H9 (cell line): ENCODE data around the gene IQSEC1. TPM values are rescaled to one million over a fixed set of nuclear protein-coding genes. Genes with fewer than 3 reads are reported as not detected.

Experiments used
- DNase-seq: peaks from one replicate; pipeline ENCODE4 v3.0.0-alpha.2; 2017
- H2AFZ ChIP-seq: one replicate; pipeline ENCODE4 v1.6.1; 2013; ENCODE audit warnings: mild to moderate bottlenecking, low read length, control low read depth, moderate library complexity
- H2AK5ac ChIP-seq: 2 replicates; pipeline ENCODE4 v1.6.1; 2013; ENCODE audit warnings: low read length, control low read depth, mixed read lengths; ENCODE audit not compliant: insufficient read length
- H2BK120ac ChIP-seq: one replicate; pipeline ENCODE4 v1.6.1; 2013; ENCODE audit warnings: low read depth, mild to moderate bottlenecking, low read length, control low read depth, inconsistent platforms; ENCODE audit not compliant: poor library complexity, severe bottlenecking
- H2BK12ac ChIP-seq: 2 replicates; pipeline ENCODE4 v1.6.1; 2013; ENCODE audit warnings: low read length, control low read depth, mixed read lengths, low read depth; ENCODE audit not compliant: insufficient read length
- H2BK15ac ChIP-seq: 2 replicates; pipeline ENCODE4 v1.6.1; 2013; ENCODE audit warnings: low read depth, low read length, control low read depth
- H2BK20ac ChIP-seq: one replicate; pipeline ENCODE4 v1.6.1; 2013; ENCODE audit warnings: low read depth, mild to moderate bottlenecking, low read length, control low read depth, inconsistent platforms; ENCODE audit not compliant: poor library complexity, severe bottlenecking
- H2BK5ac ChIP-seq: 2 replicates; pipeline ENCODE4 v1.6.1; 2013; ENCODE audit warnings: low read length, control low read depth, mixed read lengths; ENCODE audit not compliant: insufficient read length
- H3K14ac ChIP-seq: 2 replicates; pipeline ENCODE4 v1.6.1; 2013; ENCODE audit warnings: low read length, control low read depth; ENCODE audit not compliant: insufficient read depth
- H3K18ac ChIP-seq: 2 replicates; pipeline ENCODE4 v1.6.1; 2013; ENCODE audit warnings: low read depth, mild to moderate bottlenecking, mixed read lengths, low read length, control low read depth; ENCODE audit not compliant: insufficient read length
- H3K23ac ChIP-seq: 2 replicates; pipeline ENCODE4 v1.6.1; 2013; ENCODE audit warnings: low read length, control low read depth, mixed read lengths, low read depth; ENCODE audit not compliant: insufficient read length
- H3K23me2 ChIP-seq: 2 replicates; pipeline ENCODE4 v1.6.1; 2013; ENCODE audit warnings: low read depth, mild to moderate bottlenecking, mixed read lengths, low read length, control low read depth; ENCODE audit not compliant: insufficient read length, poor library complexity, severe bottlenecking
- H3K27ac ChIP-seq: 2 replicates; pipeline ENCODE4 v1.5.1; 2013; ENCODE audit warnings: low read length, control low read depth, mixed read lengths, low read depth; ENCODE audit not compliant: insufficient read length
- H3K27me3 ChIP-seq: 2 replicates; pipeline ENCODE4 v1.6.1; 2013; ENCODE audit warnings: low read length, control low read depth, inconsistent platforms; ENCODE audit not compliant: insufficient read depth
- H3K4ac ChIP-seq: 2 replicates; pipeline ENCODE4 v1.6.1; 2013; ENCODE audit warnings: low read depth, mild to moderate bottlenecking, control low read depth, inconsistent platforms, low read length, moderate library complexity
- H3K4me1 ChIP-seq: 2 replicates; pipeline ENCODE4 v1.6.1; 2013; ENCODE audit warnings: low read length, control low read depth, inconsistent platforms; ENCODE audit not compliant: insufficient read depth
- H3K4me2 ChIP-seq: 2 replicates; pipeline ENCODE4 v1.6.1; 2013; ENCODE audit warnings: low read length, control low read depth, mixed read lengths; ENCODE audit not compliant: insufficient read length, insufficient read depth
- H3K56ac ChIP-seq: 2 replicates; pipeline ENCODE4 v1.6.1; 2013; ENCODE audit warnings: low read depth, mild to moderate bottlenecking, mixed read lengths, low read length, control low read depth; ENCODE audit not compliant: insufficient read length
- H3K79me1 ChIP-seq: 2 replicates; pipeline ENCODE4 v1.6.1; 2013; ENCODE audit warnings: low read depth, mild to moderate bottlenecking, moderate library complexity, low read length, control low read depth, inconsistent platforms; ENCODE audit not compliant: insufficient read depth, poor library complexity, severe bottlenecking
- H3K79me2 ChIP-seq: 2 replicates; pipeline ENCODE4 v1.6.1; 2013; ENCODE audit warnings: low read length, control low read depth, inconsistent platforms; ENCODE audit not compliant: insufficient read depth
- H3K9ac ChIP-seq: 2 replicates; pipeline ENCODE4 v1.6.1; 2013; ENCODE audit warnings: low read length, control low read depth, mixed read lengths; ENCODE audit not compliant: insufficient read length; ENCODE audit errors: extremely low read depth
- H3K9me3 ChIP-seq: one replicate; pipeline ENCODE4 v1.6.1; 2013; ENCODE audit warnings: low read depth, low read length, inconsistent platforms; ENCODE audit not compliant: control insufficient read depth
- H3T11ph ChIP-seq: one replicate; pipeline ENCODE4 v1.6.1; 2013; ENCODE audit warnings: mild to moderate bottlenecking, low read length, control low read depth, inconsistent platforms
- H4K20me1 ChIP-seq: one replicate; pipeline ENCODE4 v1.6.1; 2013; ENCODE audit not compliant: control insufficient read depth, insufficient read length, insufficient read depth
- H4K5ac ChIP-seq: 2 replicates; pipeline ENCODE4 v1.6.1; 2013; ENCODE audit warnings: low read depth, mild to moderate bottlenecking, mixed read lengths, low read length, control low read depth; ENCODE audit not compliant: insufficient read length
- H4K8ac ChIP-seq: replicated peaks from 2 replicates; pipeline ENCODE4 v1.6.1; 2013; ENCODE audit warnings: low read length, control low read depth, mixed read lengths, low read depth; ENCODE audit not compliant: insufficient read length
- H4K91ac ChIP-seq: 2 replicates; pipeline ENCODE4 v1.6.1; 2013; ENCODE audit warnings: low read depth, mild to moderate bottlenecking, moderate library complexity, mixed read lengths, low read length, control low read depth; ENCODE audit not compliant: insufficient read length
- H3K27ac Mint-ChIP-seq, 3 experiments: 2 replicates in 2 of 3; 3 replicates in 1 of 3; pipeline ENCODE4 v1.8.0; 2020 to 2021; ENCODE audit warnings: mixed read lengths in 3 of 3, mild to moderate bottlenecking in 1 of 3, moderate library complexity in 1 of 3
- H3K27me3 Mint-ChIP-seq: 2 replicates; pipeline ENCODE4 v1.8.0; 2021; ENCODE audit warnings: low read depth, mild to moderate bottlenecking, moderate library complexity, mixed read lengths
- H3K36me3 Mint-ChIP-seq, 3 experiments: 2 replicates in 2 of 3; 3 replicates in 1 of 3; pipeline ENCODE4 v1.8.0; 2020 to 2021; ENCODE audit warnings: low read depth in 3 of 3, mixed read lengths in 3 of 3; ENCODE audit not compliant: insufficient read depth in 1 of 3
- H3K4me1 Mint-ChIP-seq, 2 experiments: 2 replicates each; pipeline ENCODE4 v1.8.0; 2020; ENCODE audit warnings: mixed read lengths in 2 of 2
- H3K4me3 Mint-ChIP-seq, 2 experiments: 2 replicates in 1 of 2; 3 replicates in 1 of 2; pipeline ENCODE4 v1.8.0; 2020 to 2021; ENCODE audit warnings: mild to moderate bottlenecking in 2 of 2, mixed read lengths in 2 of 2, moderate library complexity in 1 of 2
- H3K9me3 Mint-ChIP-seq, 2 experiments: 2 replicates in 1 of 2; 3 replicates in 1 of 2; pipeline ENCODE4 v1.8.0; 2020; ENCODE audit warnings: mild to moderate bottlenecking in 2 of 2, mixed read lengths in 2 of 2, moderate library complexity in 1 of 2
- WGBS: extraction: QIAGEN DNeasy Blood & Tissue Kit; methylation state at CpG from one replicate; pipeline ENCODE4 v1.1.7; 2013; ENCODE audit warnings: missing lambda C conversion rate, low lambda C conversion rate, mixed read lengths; ENCODE audit not compliant: insufficient read length; ENCODE audit errors: extremely low coverage; 5-methylcytosine and 5-hydroxymethylcytosine counted together
- total RNA-seq: library from RNA; stranded (reverse); gene quantifications from 2 replicates; pipeline ENCODE4 v1.2.1, GENCODE V29; 2021
- TF ChIP-seq, protein P1 (sequence below): fragments of 200-600 bp; sonication (generic); conservative IDR thresholded peaks from 3 replicates; pipeline ENCODE4 v1.8.0; 2021; ENCODE audit warnings: antibody characterized with exemption, mild to moderate bottlenecking

IQSEC1 gene
- total RNA-seq, 1 experiment from 2014 or later = 19.1 TPM

GRCh38 chr3:13037458-13038117 lies 35.6 kb downstream of the IQSEC1 start:
- Histone ChIP-seq H3T11ph (no peak overlapping the region), H3K79me2 (no peaks in the 10 kb centered on the region), H3K9me3 (no peaks in the 10 kb centered on the region), H4K20me1 (no peaks in the 10 kb centered on the region), H2BK15ac (no peak overlapping the region), H3K23me2 (no peaks in the 10 kb centered on the region), H3K79me1 (no peaks in the 10 kb centered on the region), H2BK5ac (no peak overlapping the region), H3K4me2 (no peak overlapping the region), H4K8ac (no peak overlapping the region), H3K14ac (no peak overlapping the region), H3K27ac (no peak overlapping the region), H4K5ac (no peak overlapping the region), H3K4me1 (no peaks in the 10 kb centered on the region), H3K23ac (no peak overlapping the region), H2BK12ac (no peak overlapping the region), H4K91ac (no peak overlapping the region), H3K9ac (no peak overlapping the region), H2BK20ac (no peak overlapping the region), H2AK5ac (no peak overlapping the region), H2BK120ac (no peak overlapping the region), H3K4ac (no peak overlapping the region), H3K18ac (no peak overlapping the region), H2AFZ (no peak overlapping the region), H3K56ac (no peak overlapping the region), H3K27me3 (no peaks in the 10 kb centered on the region)
- Mint-ChIP-seq H3K27ac (no peak overlapping the region), H3K36me3 (no peaks in the 10 kb centered on the region), H3K9me3 (no peaks in the 10 kb centered on the region), H3K27me3 (peaks cover 4% of the 10 kb centered on the region; the same call in 1 of the 2 replicates), H3K4me1 (peaks cover 21 to 28% of the 10 kb centered on the region in 2 experiments), H3K4me3 (no peak overlapping the region)
- DNase-seq = no peak
- 100% methylated on average over 1 of the region's 8 CpGs for WGBS
- TF ChIP-seq, protein P1, sequence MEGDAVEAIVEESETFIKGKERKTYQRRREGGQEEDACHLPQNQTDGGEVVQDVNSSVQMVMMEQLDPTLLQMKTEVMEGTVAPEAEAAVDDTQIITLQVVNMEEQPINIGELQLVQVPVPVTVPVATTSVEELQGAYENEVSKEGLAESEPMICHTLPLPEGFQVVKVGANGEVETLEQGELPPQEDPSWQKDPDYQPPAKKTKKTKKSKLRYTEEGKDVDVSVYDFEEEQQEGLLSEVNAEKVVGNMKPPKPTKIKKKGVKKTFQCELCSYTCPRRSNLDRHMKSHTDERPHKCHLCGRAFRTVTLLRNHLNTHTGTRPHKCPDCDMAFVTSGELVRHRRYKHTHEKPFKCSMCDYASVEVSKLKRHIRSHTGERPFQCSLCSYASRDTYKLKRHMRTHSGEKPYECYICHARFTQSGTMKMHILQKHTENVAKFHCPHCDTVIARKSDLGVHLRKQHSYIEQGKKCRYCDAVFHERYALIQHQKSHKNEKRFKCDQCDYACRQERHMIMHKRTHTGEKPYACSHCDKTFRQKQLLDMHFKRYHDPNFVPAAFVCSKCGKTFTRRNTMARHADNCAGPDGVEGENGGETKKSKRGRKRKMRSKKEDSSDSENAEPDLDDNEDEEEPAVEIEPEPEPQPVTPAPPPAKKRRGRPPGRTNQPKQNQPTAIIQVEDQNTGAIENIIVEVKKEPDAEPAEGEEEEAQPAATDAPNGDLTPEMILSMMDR = no peak
